H7 (cell line): ENCODE measurements around the gene DEGS2. TPM values are rescaled to one million over a fixed set of nuclear protein-coding genes. Genes with fewer than 3 reads are reported as not detected.
A peak's percentile ranks its signal among the peaks of the same experiment; 100 is the strongest.

ENCODE experiments used
- DNase-seq: peaks from one replicate; pipeline ENCODE4 v3.0.0; 2012
- H3K27me3 ChIP-seq: 2 replicates; pipeline ENCODE4 v1.6.0; 2011; ENCODE audit warnings: mild to moderate bottlenecking, low read length; ENCODE audit not compliant: control insufficient read depth, insufficient read depth
- H3K36me3 ChIP-seq: replicated peaks from 2 replicates; pipeline ENCODE4 v1.5.1; 2011; ENCODE audit warnings: low read length; ENCODE audit not compliant: control insufficient read depth, insufficient read depth
- H3K4me3 ChIP-seq: 2 replicates; pipeline ENCODE4 v1.5.1; 2011; ENCODE audit warnings: low read depth, mild to moderate bottlenecking, control low read depth, low read length, moderate library complexity; ENCODE audit not compliant: insufficient read depth
- total RNA-seq: library from RNA; depleted of rRNA; stranded (reverse); fragments of >200 nt; shearing (Covaris generic); gene quantifications from 2 replicates; pipeline ENCODE4 v1.2.3, GENCODE V29; 2014

The DEGS2 gene
- total RNA-seq, 1 experiment from 2014 or later: not detected

GRCh38 chr14:100109594-100109955 lies 49.9 kb downstream of the DEGS2 start:
- no peaks in the 10 kb centered on the region; the same call in 1 of the 2 replicates for H3K36me3 ChIP-seq
- no peaks in the 10 kb centered on the region for H3K27me3 ChIP-seq
- H3K4me3 ChIP-seq: no peak overlapping the region
- no peak for DNase-seq

GRCh38 chr14:100108840-100109593 lies 50.4 kb downstream of the DEGS2 start:
- Histone ChIP-seq H3K27me3 (no peaks in the 10 kb centered on the region), H3K36me3 (no peaks in the 10 kb centered on the region; the same call in 1 of the 2 replicates)
- DNase-seq: no peak

GRCh38 chr14:100108042-100108825 lies 51.2 kb downstream of the DEGS2 start:
- peak; percentile 96 for DNase-seq
- Histone ChIP-seq H3K4me3 (no peak overlapping the region), H3K27me3 (no peaks in the 10 kb centered on the region), H3K36me3 (no peaks in the 10 kb centered on the region; the same call in 1 of the 2 replicates)

More at GRCh38 chr14:100108840-100109593, 50.4 kb downstream of the DEGS2 start:
- no peak overlapping the region for H3K4me3 ChIP-seq

- Histone ChIP-seq H3K36me3 (no peaks in the 10 kb centered on the region; the same call in 1 of the 2 replicates), H3K27me3 (no peaks in the 10 kb centered on the region), H3K4me3 (no peak overlapping the region)
- no peak for DNase-seq
Measured at GRCh38 chr14:100107236-100107635, 52.2 kb downstream of the DEGS2 start.

GRCh38 chr14:100106250-100107112 lies 53.0 kb downstream of the DEGS2 start:
- DNase-seq: no peak
- H3K36me3 ChIP-seq: no peaks in the 10 kb centered on the region; the same call in 1 of the 2 replicates
- H3K4me3 ChIP-seq: no peak overlapping the region
- H3K27me3 ChIP-seq: no peaks in the 10 kb centered on the region

GRCh38 chr14:100105357-100106169 lies 53.9 kb downstream of the DEGS2 start:
- DNase-seq: no peak
- no peaks in the 10 kb centered on the region for H3K27me3 ChIP-seq
- no peak overlapping the region for H3K4me3 ChIP-seq
- no peaks in the 10 kb centered on the region; the same call in 1 of the 2 replicates for H3K36me3 ChIP-seq

- Histone ChIP-seq H3K36me3 (no peaks in the 10 kb centered on the region; the same call in 1 of the 2 replicates), H3K4me3 (no peak overlapping the region), H3K27me3 (no peaks in the 10 kb centered on the region)
- DNase-seq: no peak
Measured at GRCh38 chr14:100104523-100105300, 54.7 kb downstream of the DEGS2 start.

GRCh38 chr14:100104006-100104352 lies 55.5 kb downstream of the DEGS2 start:
- Histone ChIP-seq H3K27me3 (no peaks in the 10 kb centered on the region), H3K36me3 (no peaks in the 10 kb centered on the region; the same call in 1 of the 2 replicates), H3K4me3 (no peak overlapping the region)
- DNase-seq: no peak

GRCh38 chr14:100103250-100104005 lies 56.0 kb downstream of the DEGS2 start:
- no peaks in the 10 kb centered on the region for H3K27me3 ChIP-seq
- no peak for DNase-seq
- no peak overlapping the region for H3K4me3 ChIP-seq
- no peaks in the 10 kb centered on the region; the same call in 1 of the 2 replicates for H3K36me3 ChIP-seq

GRCh38 chr14:100102156-100102785 lies 57.2 kb downstream of the DEGS2 start:
- peak; percentile 48 for DNase-seq

GRCh38 chr14:100100032-100100703 lies 59.3 kb downstream of the DEGS2 start:
- Histone ChIP-seq H3K36me3 (no peaks in the 10 kb centered on the region; the same call in 1 of the 2 replicates), H3K27me3 (no peaks in the 10 kb centered on the region), H3K4me3 (no peak overlapping the region)
- no peak for DNase-seq

More at GRCh38 chr14:100102156-100102785, 57.2 kb downstream of the DEGS2 start:
- Histone ChIP-seq H3K4me3 (no peak overlapping the region), H3K36me3 (no peaks in the 10 kb centered on the region; the same call in none of the 2 replicates), H3K27me3 (no peaks in the 10 kb centered on the region)

GRCh38 chr14:100098171-100098570 lies 61.3 kb downstream of the DEGS2 start:
- no peaks in the 10 kb centered on the region; the same call in 1 of the 2 replicates for H3K36me3 ChIP-seq
- no peaks in the 10 kb centered on the region for H3K27me3 ChIP-seq
- H3K4me3 ChIP-seq: no peak overlapping the region
- no peak for DNase-seq
